Gastroesophageal sphincter (tissue), 3 donors: ENCODE data around the gene DCLK1.

Source experiments
- CTCF ChIP-seq, 4 experiments: fragments of 200-600 bp in 2 of 4; fragments of 450-650 bp in 2 of 4; sonication (generic) in 1 of 4; IDR thresholded peaks; one replicate each; pipeline ENCODE4 v1.5.1; 2017 to 2019; ENCODE audit warnings: antibody characterized with exemption in 4 of 4, mild to moderate bottlenecking in 2 of 4, moderate library complexity in 2 of 4
- POLR2A ChIP-seq, 2 donors: fragments of 450-650 bp; IDR thresholded peaks; one replicate each; pipeline ENCODE4 v1.6.1; 2017; ENCODE audit warnings: antibody characterized with exemption in 2 of 2, mild to moderate bottlenecking in 2 of 2, moderate library complexity in 1 of 2
- POLR2AphosphoS5 ChIP-seq: sonication (generic); formaldehyde crosslinking; IDR thresholded peaks from one replicate; pipeline ENCODE4 v1.6.1; 2017; ENCODE audit warnings: antibody characterized with exemption

- TF ChIP-seq POLR2AphosphoS5 (no peak), CTCF (IDR thresholded peaks at IDR 0.05) (no peak), POLR2A (IDR thresholded peaks at IDR 0.05) (no peak)
These were observed 146.9 kb downstream of the DCLK1 start for GRCh38 chr13:35984287-35984686.
